NCI-H1930 (cell line): Measurements from ENCODE around the gene NSMF.

Experiments used
- DNase-seq, 2 experiments: peaks; one replicate each; lab custom pipeline; 2025; lab: John Stamatoyannopoulos, UW

Gene NSMF

GRCh38 chr9:137432687-137433348, 26.3 kb downstream of the NSMF start:
- DNase-seq: no peak

GRCh38 chr9:137431416-137431931, 27.7 kb downstream of the NSMF start:
- DNase-seq: no peak

GRCh38 chr9:137430723-137431415, 28.3 kb downstream of the NSMF start:
- no peak for DNase-seq

- peak in 1 of 2 experiments; percentile 66 for DNase-seq
Measured at GRCh38 chr9:137429974-137430722, 29.0 kb downstream of the NSMF start.

GRCh38 chr9:137429546-137429890, 29.6 kb downstream of the NSMF start:
- DNase-seq: no peak

- no peak for DNase-seq
Measured at GRCh38 chr9:137428841-137429545, 30.1 kb downstream of the NSMF start.

- DNase-seq: no peak
Measured at GRCh38 chr9:137428311-137428630, 30.9 kb downstream of the NSMF start.

GRCh38 chr9:137427454-137428310, 31.5 kb downstream of the NSMF start:
- no peak for DNase-seq

- DNase-seq: no peak
Measured at GRCh38 chr9:137426018-137426681, 33.0 kb downstream of the NSMF start.

GRCh38 chr9:137423514-137424291, 35.4 kb downstream of the NSMF start:
- DNase-seq: no peak

- DNase-seq: peak; percentile 91 to 96
Measured at GRCh38 chr9:137422604-137423513, 36.3 kb downstream of the NSMF start, which contains the start of the genes EXD3 and NOXA1. Gene EXD3 (minus strand): TSS chr9:137423162. CDS start chr9:137395357, 27,805 bp downstream. Gene NOXA1 (plus strand): TSS chr9:137423393. CDS start chr9:137423530, 137 bp downstream.

GRCh38 chr9:137421838-137422603, 37.1 kb downstream of the NSMF start:
- DNase-seq: no peak

- no peak for DNase-seq
Measured at GRCh38 chr9:137417161-137418021, 41.7 kb downstream of the NSMF start.

GRCh38 chr9:137416563-137417151, 42.5 kb downstream of the NSMF start:
- no peak for DNase-seq

GRCh38 chr9:137416006-137416562, 43.0 kb downstream of the NSMF start:
- DNase-seq: no peak

GRCh38 chr9:137415451-137415850, 43.7 kb downstream of the NSMF start:
- DNase-seq: no peak
